ENCODE results near the gene TLL1. TPM values are rescaled to one million over a fixed set of nuclear protein-coding genes. Genes with fewer than 3 reads are reported as not detected.

Gene TLL1
- total RNA-seq, 1 experiment from 2014 or later, result 0.63 TPM

DNA sequence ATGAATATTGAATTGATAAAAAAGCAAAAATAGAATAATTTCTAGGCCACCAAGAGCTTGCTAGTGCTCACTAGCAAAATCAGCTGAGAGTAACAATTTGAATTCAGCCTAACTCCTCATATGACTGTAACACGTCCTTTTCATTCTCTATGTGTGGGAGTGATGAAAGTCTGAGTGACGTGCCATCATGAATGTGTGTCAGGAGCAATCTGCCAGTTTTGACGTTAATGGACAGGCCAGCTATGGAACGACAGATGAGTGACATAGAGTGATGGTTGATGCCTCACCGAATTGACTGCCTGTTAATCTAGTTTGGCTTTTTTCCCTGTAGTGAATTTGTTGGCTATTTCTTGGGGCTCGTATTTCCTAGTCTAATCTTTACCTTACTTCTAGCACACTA, 200.7 kb downstream of the TLL1 start:
- POLR2A ChIA-PET, result no interaction called here
- no peak for DNase-seq (ENCODE audit: low spot score)
- no peak for TF ChIP-seq KAT7 (CRISPR knock-in tag; IDR thresholded peaks at IDR 0.05; ENCODE audit: borderline replicate concordance)
- TF ChIP-seq, protein P1, sequence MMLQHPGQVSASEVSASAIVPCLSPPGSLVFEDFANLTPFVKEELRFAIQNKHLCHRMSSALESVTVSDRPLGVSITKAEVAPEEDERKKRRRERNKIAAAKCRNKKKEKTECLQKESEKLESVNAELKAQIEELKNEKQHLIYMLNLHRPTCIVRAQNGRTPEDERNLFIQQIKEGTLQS (CRISPR knock-in tag; conservative IDR thresholded peaks at IDR 0.05), result no peak
- no peak for ATAC-seq
- H3K27me3 Mint-ChIP-seq (ENCODE audit: low read depth), result no peaks in the 10 kb centered on the region
- no peak overlapping the region for H3K4me3 Mint-ChIP-seq
- H3K36me3 Mint-ChIP-seq, result no peaks in the 10 kb centered on the region
- CTCF ChIA-PET, result no interaction called here
- no peak overlapping the region for H3K27ac Mint-ChIP-seq
- H3K9me3 Mint-ChIP-seq, result no peaks in the 10 kb centered on the region
- no peaks in the 10 kb centered on the region for H3K4me1 Mint-ChIP-seq

DNA sequence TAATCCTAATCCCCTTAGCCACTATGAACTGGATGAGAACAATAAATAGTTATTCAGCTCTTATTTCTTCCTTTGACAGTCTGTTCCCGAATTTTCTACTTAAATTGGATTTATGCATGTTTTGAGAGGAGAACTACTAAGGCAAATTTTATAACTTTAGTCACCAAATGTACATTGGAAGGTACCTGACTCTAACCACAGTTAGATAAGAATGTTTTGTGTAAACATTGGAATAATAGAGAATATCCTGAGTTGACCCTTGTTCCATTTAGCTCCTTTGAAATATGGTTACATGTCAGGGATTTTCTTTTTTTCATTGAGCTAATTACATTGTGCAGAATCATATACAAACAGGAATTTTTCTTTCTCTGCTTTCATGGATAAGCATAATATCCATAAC, 202.6 kb downstream of the TLL1 start:
- H3K27me3 Mint-ChIP-seq (ENCODE audit: low read depth), result no peaks in the 10 kb centered on the region; the same call in 1 of the 2 replicates
- H3K9me3 Mint-ChIP-seq, result no peaks in the 10 kb centered on the region
- H3K4me1 Mint-ChIP-seq, result no peaks in the 10 kb centered on the region
- no peak for TF ChIP-seq ZBTB21 (CRISPR knock-in tag; IDR thresholded peaks at IDR 0.05; ENCODE audit: borderline replicate concordance)
- TF ChIP-seq, protein P1 (CRISPR knock-in tag; conservative IDR thresholded peaks at IDR 0.05), result no peak
- no peak for TF ChIP-seq NR1H2 (CRISPR knock-in tag; IDR thresholded peaks at IDR 0.05)
- TF ChIP-seq, protein P2, sequence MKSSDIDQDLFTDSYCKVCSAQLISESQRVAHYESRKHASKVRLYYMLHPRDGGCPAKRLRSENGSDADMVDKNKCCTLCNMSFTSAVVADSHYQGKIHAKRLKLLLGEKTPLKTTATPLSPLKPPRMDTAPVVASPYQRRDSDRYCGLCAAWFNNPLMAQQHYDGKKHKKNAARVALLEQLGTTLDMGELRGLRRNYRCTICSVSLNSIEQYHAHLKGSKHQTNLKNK (CRISPR knock-in tag; IDR thresholded peaks at IDR 0.05), result no peak
- no peak for TF ChIP-seq CREB1 (CRISPR knock-in tag; IDR thresholded peaks at IDR 0.05)
- no peak for TF ChIP-seq ZNF138 (CRISPR knock-in tag; conservative IDR thresholded peaks at IDR 0.05)
- TF ChIP-seq, protein P3, sequence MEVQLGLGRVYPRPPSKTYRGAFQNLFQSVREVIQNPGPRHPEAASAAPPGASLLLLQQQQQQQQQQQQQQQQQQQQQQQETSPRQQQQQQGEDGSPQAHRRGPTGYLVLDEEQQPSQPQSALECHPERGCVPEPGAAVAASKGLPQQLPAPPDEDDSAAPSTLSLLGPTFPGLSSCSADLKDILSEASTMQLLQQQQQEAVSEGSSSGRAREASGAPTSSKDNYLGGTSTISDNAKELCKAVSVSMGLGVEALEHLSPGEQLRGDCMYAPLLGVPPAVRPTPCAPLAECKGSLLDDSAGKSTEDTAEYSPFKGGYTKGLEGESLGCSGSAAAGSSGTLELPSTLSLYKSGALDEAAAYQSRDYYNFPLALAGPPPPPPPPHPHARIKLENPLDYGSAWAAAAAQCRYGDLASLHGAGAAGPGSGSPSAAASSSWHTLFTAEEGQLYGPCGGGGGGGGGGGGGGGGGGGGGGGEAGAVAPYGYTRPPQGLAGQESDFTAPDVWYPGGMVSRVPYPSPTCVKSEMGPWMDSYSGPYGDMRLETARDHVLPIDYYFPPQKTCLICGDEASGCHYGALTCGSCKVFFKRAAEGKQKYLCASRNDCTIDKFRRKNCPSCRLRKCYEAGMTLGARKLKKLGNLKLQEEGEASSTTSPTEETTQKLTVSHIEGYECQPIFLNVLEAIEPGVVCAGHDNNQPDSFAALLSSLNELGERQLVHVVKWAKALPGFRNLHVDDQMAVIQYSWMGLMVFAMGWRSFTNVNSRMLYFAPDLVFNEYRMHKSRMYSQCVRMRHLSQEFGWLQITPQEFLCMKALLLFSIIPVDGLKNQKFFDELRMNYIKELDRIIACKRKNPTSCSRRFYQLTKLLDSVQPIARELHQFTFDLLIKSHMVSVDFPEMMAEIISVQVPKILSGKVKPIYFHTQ (CRISPR knock-in tag; IDR thresholded peaks at IDR 0.05), result no peak
- TF ChIP-seq, protein P4, sequence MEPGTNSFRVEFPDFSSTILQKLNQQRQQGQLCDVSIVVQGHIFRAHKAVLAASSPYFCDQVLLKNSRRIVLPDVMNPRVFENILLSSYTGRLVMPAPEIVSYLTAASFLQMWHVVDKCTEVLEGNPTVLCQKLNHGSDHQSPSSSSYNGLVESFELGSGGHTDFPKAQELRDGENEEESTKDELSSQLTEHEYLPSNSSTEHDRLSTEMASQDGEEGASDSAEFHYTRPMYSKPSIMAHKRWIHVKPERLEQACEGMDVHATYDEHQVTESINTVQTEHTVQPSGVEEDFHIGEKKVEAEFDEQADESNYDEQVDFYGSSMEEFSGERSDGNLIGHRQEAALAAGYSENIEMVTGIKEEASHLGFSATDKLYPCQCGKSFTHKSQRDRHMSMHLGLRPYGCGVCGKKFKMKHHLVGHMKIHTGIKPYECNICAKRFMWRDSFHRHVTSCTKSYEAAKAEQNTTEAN (CRISPR knock-in tag; IDR thresholded peaks at IDR 0.05), result no peak
- TF ChIP-seq, protein P5, sequence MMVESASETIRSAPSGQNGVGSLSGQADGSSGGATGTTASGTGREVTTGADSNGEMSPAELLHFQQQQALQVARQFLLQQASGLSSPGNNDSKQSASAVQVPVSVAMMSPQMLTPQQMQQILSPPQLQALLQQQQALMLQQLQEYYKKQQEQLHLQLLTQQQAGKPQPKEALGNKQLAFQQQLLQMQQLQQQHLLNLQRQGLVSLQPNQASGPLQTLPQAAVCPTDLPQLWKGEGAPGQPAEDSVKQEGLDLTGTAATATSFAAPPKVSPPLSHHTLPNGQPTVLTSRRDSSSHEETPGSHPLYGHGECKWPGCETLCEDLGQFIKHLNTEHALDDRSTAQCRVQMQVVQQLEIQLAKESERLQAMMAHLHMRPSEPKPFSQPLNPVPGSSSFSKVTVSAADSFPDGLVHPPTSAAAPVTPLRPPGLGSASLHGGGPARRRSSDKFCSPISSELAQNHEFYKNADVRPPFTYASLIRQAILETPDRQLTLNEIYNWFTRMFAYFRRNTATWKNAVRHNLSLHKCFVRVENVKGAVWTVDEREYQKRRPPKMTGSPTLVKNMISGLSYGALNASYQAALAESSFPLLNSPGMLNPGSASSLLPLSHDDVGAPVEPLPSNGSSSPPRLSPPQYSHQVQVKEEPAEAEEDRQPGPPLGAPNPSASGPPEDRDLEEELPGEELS (CRISPR knock-in tag; IDR thresholded peaks at IDR 0.05), result no peak
- TF ChIP-seq, protein P6, sequence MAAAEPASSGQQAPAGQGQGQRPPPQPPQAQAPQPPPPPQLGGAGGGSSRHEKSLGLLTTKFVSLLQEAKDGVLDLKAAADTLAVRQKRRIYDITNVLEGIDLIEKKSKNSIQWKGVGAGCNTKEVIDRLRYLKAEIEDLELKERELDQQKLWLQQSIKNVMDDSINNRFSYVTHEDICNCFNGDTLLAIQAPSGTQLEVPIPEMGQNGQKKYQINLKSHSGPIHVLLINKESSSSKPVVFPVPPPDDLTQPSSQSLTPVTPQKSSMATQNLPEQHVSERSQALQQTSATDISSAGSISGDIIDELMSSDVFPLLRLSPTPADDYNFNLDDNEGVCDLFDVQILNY (CRISPR knock-in tag; IDR thresholded peaks at IDR 0.05), result no peak
- no peak for TF ChIP-seq FOXP1 (CRISPR knock-in tag; IDR thresholded peaks at IDR 0.05; ENCODE audit: borderline replicate concordance)
- TF ChIP-seq NR2C2 (CRISPR knock-in tag; IDR thresholded peaks at IDR 0.05), result no peak
- TF ChIP-seq, protein P7, sequence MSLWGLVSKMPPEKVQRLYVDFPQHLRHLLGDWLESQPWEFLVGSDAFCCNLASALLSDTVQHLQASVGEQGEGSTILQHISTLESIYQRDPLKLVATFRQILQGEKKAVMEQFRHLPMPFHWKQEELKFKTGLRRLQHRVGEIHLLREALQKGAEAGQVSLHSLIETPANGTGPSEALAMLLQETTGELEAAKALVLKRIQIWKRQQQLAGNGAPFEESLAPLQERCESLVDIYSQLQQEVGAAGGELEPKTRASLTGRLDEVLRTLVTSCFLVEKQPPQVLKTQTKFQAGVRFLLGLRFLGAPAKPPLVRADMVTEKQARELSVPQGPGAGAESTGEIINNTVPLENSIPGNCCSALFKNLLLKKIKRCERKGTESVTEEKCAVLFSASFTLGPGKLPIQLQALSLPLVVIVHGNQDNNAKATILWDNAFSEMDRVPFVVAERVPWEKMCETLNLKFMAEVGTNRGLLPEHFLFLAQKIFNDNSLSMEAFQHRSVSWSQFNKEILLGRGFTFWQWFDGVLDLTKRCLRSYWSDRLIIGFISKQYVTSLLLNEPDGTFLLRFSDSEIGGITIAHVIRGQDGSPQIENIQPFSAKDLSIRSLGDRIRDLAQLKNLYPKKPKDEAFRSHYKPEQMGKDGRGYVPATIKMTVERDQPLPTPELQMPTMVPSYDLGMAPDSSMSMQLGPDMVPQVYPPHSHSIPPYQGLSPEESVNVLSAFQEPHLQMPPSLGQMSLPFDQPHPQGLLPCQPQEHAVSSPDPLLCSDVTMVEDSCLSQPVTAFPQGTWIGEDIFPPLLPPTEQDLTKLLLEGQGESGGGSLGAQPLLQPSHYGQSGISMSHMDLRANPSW (CRISPR knock-in tag; conservative IDR thresholded peaks at IDR 0.05; ENCODE audit: low read depth), result no peak
- no peak for TF ChIP-seq FOXK1 (CRISPR knock-in tag; IDR thresholded peaks at IDR 0.05)
- no peak for TF ChIP-seq RORB (CRISPR knock-in tag; IDR thresholded peaks at IDR 0.05)
- TF ChIP-seq SOX15 (CRISPR knock-in tag; IDR thresholded peaks at IDR 0.05), result no peak
- no peak for TF ChIP-seq NR3C1 (CRISPR knock-in tag; conservative IDR thresholded peaks at IDR 0.05; ENCODE audit: low read depth)
- no peak for TF ChIP-seq TEAD4 (CRISPR knock-in tag; IDR thresholded peaks at IDR 0.05)
- TF ChIP-seq, protein P8, sequence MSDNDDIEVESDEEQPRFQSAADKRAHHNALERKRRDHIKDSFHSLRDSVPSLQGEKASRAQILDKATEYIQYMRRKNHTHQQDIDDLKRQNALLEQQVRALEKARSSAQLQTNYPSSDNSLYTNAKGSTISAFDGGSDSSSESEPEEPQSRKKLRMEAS (CRISPR knock-in tag; IDR thresholded peaks at IDR 0.05), result no peak
- TF ChIP-seq EMX1 (CRISPR knock-in tag; IDR thresholded peaks at IDR 0.05), result no peak
- no peak overlapping the region for H3K27ac Mint-ChIP-seq
- H3K36me3 Mint-ChIP-seq, result no peaks in the 10 kb centered on the region
- CTCF ChIA-PET, result interaction anchor here (1.5 kb wide), 1 partner anchor 582 kb away, joined by 4 read pairs; no protein-coding TSS in a partner anchor
- DNase-seq (ENCODE audit: low spot score) (no peak), ATAC-seq (no peak)
- H3K4me3 Mint-ChIP-seq, result no peak overlapping the region
- POLR2A ChIA-PET, result no interaction called here

Measured in WTC11 (cell line).